T-helper 2 cell (primary cell): ENCODE data around the gene TGFBI.

Experiments used
- DNase-seq, 5 experiments: peaks; one replicate each; pipeline versions ENCODE4 v3.0.0 to v3.0.0-alpha.2; 2012 to 2022

Gene TGFBI

GRCh38 chr5:136066661-136067271 is 38.0 kb downstream of the TGFBI start:
- DNase-seq, result no peak

GRCh38 chr5:136067422-136067821 is 38.6 kb downstream of the TGFBI start:
- no peak for DNase-seq

GRCh38 chr5:136070486-136071285 is 41.9 kb downstream of the TGFBI start:
- DNase-seq, result no peak

- DNase-seq, result no peak
Measured at GRCh38 chr5:136073714-136074529, 45.1 kb downstream of the TGFBI start.

- no peak for DNase-seq
Measured at GRCh38 chr5:136075466-136075891, 46.7 kb downstream of the TGFBI start.

GRCh38 chr5:136076067-136076466 is 47.3 kb downstream of the TGFBI start:
- DNase-seq, result no peak

- DNase-seq, result no peak
Measured at GRCh38 chr5:136076881-136077445, 48.2 kb downstream of the TGFBI start.

- no peak for DNase-seq
Measured at GRCh38 chr5:136079195-136079985, 50.6 kb downstream of the TGFBI start.

- DNase-seq, result peak in 1 of 5 experiments; percentile 15
Measured at GRCh38 chr5:136080113-136080482, 51.3 kb downstream of the TGFBI start.

- DNase-seq, result peak; percentile 21 to 85 (median 55)
Measured at GRCh38 chr5:136080483-136081216, 51.9 kb downstream of the TGFBI start.

GRCh38 chr5:136081217-136081591 is 52.4 kb downstream of the TGFBI start:
- DNase-seq, result no peak

GRCh38 chr5:136082390-136083193 is 53.8 kb downstream of the TGFBI start:
- DNase-seq, result peak; percentile 20 to 45 (median 36)

- DNase-seq, result no peak
Measured at GRCh38 chr5:136084698-136085097, 55.9 kb downstream of the TGFBI start.

GRCh38 chr5:136086783-136087566 is 58.2 kb downstream of the TGFBI start:
- no peak for DNase-seq

- DNase-seq, result no peak
Measured at GRCh38 chr5:136087961-136088871, 59.4 kb downstream of the TGFBI start.

GRCh38 chr5:136089791-136090190 is 61.0 kb downstream of the TGFBI start:
- no peak for DNase-seq

- DNase-seq, result no peak
Measured at GRCh38 chr5:136090319-136090718, 61.5 kb downstream of the TGFBI start.

- DNase-seq, result no peak
Measured at GRCh38 chr5:136094189-136094912, 65.6 kb downstream of the TGFBI start.
